AG09309 (cell line): Measurements from ENCODE around the gene TCF15.
A peak's percentile ranks its signal among the peaks of the same experiment; 100 is the strongest.

Source experiments
- DNase-seq: peaks from one replicate; pipeline ENCODE4 v3.0.0-alpha.2; 2010; ENCODE audit warnings: low read depth
- H3K4me3 ChIP-seq: 2 replicates; pipeline ENCODE4 v1.5.1; 2011; ENCODE audit warnings: mild to moderate bottlenecking, low read depth, low read length, moderate library complexity; ENCODE audit not compliant: control insufficient read depth
- TF ChIP-seq, protein P1 (sequence below): IDR thresholded peaks from 2 replicates; pipeline ENCODE4 v1.5.1; 2011; ENCODE audit warnings: mild to moderate bottlenecking, low read depth, low read length, inconsistent platforms; ENCODE audit not compliant: insufficient read depth, control insufficient read depth; ENCODE audit errors: missing control alignments

The TCF15 gene

DNA sequence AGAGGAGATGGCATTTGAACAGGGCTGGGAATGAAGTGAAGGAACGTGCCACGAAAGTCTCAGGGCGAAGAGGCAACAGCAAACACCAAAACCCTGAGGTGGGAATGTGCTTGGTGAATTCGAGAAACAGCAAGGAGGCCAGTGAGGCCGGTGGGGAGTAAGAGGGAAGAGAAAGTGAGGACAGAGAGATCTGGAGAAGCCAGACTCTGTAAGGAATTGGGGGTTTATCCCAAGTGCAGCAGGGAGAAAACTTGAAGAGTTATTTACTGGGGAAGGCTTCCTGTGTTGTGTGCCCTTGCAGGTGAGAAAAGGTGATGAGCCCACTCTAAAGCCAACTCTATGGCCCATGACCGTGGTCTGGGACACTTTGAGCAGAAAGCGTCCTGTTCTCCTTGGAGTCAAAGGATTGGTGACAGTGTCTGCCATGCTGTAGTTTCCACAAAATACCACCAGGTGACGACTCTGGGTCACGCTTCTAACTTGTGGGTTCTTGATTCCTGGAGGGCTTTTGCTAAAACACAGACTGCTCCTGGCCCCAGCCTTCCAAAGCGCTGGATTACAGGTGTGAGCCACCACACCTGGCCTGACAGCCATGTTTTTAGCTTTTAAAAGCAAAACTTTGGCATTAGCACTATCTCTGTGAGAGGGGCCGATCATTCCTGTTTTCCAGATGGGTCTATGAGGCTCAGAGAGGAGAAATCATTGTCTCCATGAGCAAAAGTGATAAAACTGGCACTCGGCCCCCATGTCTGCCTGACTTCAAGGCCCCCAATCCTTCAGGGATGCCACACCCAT is 48.5 kb downstream of the TCF15 start:
- peak; percentile 21 for DNase-seq
- TF ChIP-seq, protein P1, sequence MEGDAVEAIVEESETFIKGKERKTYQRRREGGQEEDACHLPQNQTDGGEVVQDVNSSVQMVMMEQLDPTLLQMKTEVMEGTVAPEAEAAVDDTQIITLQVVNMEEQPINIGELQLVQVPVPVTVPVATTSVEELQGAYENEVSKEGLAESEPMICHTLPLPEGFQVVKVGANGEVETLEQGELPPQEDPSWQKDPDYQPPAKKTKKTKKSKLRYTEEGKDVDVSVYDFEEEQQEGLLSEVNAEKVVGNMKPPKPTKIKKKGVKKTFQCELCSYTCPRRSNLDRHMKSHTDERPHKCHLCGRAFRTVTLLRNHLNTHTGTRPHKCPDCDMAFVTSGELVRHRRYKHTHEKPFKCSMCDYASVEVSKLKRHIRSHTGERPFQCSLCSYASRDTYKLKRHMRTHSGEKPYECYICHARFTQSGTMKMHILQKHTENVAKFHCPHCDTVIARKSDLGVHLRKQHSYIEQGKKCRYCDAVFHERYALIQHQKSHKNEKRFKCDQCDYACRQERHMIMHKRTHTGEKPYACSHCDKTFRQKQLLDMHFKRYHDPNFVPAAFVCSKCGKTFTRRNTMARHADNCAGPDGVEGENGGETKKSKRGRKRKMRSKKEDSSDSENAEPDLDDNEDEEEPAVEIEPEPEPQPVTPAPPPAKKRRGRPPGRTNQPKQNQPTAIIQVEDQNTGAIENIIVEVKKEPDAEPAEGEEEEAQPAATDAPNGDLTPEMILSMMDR: peak; percentile 99
- no peak overlapping the region for H3K4me3 ChIP-seq

DNA sequence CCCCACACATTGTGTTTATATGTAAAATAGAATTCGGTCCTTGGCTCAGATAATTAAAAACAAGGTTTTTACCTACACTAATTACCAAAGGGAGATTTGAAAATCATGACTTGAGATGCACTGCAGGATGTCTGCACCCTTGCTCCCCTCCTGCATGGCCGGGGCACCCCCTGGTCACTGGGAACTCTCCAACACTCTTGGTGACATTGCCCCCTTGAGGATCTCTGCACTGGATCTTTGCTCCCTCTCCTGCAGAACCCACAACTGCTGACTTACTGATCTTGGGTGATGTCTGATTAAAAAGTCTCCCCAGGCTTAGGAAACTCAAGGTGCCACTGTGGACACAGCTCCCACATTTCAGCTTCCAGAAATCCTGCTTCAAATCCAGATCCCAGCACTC is 49.4 kb downstream of the TCF15 start:
- DNase-seq: no peak
- no peak overlapping the region for H3K4me3 ChIP-seq
- TF ChIP-seq, protein P1: no peak

DNA sequence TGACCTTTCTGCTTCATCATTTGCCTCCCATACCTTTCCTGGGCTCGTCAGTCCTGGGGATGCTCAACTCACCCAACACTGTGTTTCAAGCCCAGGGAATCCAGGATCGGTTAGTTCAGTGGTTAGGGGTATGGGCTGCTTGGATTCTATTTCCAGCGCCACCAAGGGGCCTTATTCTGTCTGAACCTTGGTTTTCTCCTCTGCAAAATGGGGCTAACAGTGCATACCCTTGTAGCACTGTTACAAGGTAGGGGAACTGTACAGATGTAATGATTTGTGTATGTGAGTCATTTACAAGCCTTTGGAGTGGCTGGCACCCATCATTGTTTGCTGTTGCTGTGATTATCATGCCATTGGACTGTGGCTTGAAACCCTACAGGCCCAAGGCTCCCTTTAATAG is 52.0 kb downstream of the TCF15 start:
- DNase-seq: no peak

DNA sequence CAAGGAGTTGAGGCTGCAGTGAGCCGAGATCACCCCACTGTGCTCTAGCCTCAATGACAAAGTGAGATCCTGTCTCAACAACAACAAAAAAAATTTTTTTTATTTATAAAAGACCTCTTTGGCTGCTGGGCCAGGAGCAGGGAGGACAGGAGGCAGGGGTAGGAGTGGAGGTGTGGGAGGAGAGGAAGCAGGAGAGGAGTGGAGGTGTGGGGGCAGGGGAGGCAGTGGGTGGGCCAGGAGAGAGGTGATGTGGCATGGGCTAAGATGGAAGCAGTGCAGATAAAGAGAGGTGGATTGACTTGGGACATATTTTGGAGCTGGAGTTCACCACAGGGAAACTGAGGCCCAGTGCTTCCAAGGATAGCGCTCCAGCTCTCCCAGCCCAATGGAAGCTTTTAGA is 53.1 kb downstream of the TCF15 start:
- TF ChIP-seq, protein P1: no peak
- no peak for DNase-seq
- H3K4me3 ChIP-seq: no peak overlapping the region

More for the DNA sequence above, 52.0 kb downstream of the TCF15 start:
- TF ChIP-seq, protein P1: no peak
- no peak overlapping the region for H3K4me3 ChIP-seq

DNA sequence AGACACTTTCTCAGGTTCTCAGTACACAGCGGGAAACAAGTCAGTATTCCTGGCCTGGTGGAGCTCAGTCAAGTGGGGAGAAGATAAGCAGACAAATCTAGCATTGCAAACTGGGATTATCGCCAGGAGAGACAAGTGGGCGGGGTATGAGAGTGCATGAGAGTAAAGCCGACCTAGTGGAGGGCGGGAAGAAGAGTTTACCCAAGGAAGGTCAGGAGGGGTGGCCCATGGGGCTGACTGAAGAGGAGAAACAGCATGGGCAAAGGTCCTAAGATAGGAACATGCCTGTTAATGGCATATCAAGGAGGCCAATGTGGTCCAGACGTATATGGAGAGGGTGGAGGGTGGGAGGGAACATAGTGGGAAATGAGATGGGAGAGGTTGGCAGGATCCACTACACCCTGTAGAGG is 54.1 kb downstream of the TCF15 start:
- H3K4me3 ChIP-seq: no peak overlapping the region
- TF ChIP-seq, protein P1: no peak
- DNase-seq: no peak
